ENCODE data around the gene DYNLL2.

DNA sequence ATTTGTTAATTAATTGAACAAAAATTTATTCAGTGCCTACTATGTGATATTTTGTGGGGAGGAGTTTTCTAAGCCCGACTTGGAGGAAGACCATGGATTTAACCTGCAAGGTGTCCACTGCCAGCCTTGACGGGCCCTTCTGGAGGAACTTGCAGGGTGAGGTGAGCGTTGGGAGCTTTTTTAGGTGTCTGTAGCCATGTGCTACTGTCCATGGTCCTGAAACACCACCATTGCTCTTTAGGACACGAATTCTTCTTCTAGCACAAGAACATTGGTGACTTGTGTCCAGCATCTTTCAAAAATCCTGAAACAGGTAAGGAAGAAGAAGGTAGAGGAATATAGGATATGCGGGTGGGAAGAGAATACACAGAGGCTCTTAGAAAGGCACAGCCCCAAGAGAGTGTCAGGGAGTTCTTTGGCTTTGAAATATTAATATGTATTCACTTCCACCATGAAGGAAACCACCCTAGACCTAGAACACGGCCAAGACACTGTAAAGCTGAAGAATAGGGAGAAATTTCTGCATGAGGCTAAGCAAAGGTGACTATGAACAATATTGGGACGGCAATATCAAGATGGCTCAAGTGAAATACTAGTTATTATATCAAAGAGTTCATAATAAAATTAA, 37.1 kb downstream of the DYNLL2 start:
- no peak for TF ChIP-seq EZH2 (IDR thresholded peaks at IDR 0.05; ENCODE audit: insufficient read depth, poor library complexity, severe bottlenecking)
- TF ChIP-seq EZH2phosphoT487 (IDR thresholded peaks at IDR 0.05; ENCODE audit: insufficient read depth, low read depth), result no peak

All from GM23248 (cell line).